Suprapubic skin (tissue), 4 donors: Measurements from ENCODE around the gene INMT.

Experiments
- EP300 ChIP-seq: sonication (generic); formaldehyde crosslinking; IDR thresholded peaks from one replicate; pipeline ENCODE4 v1.6.1; 2017; ENCODE audit warnings: antibody characterized with exemption
- POLR2A ChIP-seq, 2 donors: fragments of 450-650 bp; IDR thresholded peaks; one replicate each; pipeline ENCODE4 v1.6.1; 2017; ENCODE audit warnings: antibody characterized with exemption in 2 of 2, mild to moderate bottlenecking in 2 of 2, moderate library complexity in 2 of 2
- POLR2AphosphoS5 ChIP-seq, 3 donors: sonication (generic); formaldehyde crosslinking; IDR thresholded peaks; one replicate each; pipeline ENCODE4 v1.6.1; 2017; ENCODE audit warnings: antibody characterized with exemption in 3 of 3
- TF ChIP-seq, protein P1 (sequence below), 2 donors: fragments of 200-600 bp in 1 of 2; fragments of 450-650 bp in 1 of 2; sonication (generic) in 1 of 2; IDR thresholded peaks; one replicate each; pipeline ENCODE4 v1.5.1; 2016 to 2019; ENCODE audit warnings: antibody characterized with exemption in 2 of 2, mild to moderate bottlenecking in 1 of 2, moderate library complexity in 1 of 2

DNA sequence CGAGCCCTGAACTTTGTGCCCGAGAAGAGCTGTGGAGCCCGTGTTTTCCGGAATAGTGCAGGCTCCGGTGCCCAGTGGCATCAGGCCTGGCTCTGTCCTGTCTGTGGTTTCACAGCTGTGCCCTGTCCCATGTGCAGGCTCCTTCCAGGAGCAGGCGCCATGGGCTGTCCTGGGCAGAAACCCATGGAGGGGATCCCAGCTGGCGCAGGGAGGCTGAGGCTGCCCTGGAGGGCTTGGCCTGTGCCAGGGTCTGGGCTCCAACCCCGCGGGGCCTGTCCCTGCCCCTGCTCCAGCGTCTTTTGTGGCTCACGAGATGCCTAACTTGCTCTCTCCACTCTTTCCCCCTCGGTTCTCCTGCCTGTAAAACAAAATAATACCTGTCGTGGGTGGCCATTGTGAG, 46.3 kb upstream of the INMT start:
- TF ChIP-seq, protein P1, sequence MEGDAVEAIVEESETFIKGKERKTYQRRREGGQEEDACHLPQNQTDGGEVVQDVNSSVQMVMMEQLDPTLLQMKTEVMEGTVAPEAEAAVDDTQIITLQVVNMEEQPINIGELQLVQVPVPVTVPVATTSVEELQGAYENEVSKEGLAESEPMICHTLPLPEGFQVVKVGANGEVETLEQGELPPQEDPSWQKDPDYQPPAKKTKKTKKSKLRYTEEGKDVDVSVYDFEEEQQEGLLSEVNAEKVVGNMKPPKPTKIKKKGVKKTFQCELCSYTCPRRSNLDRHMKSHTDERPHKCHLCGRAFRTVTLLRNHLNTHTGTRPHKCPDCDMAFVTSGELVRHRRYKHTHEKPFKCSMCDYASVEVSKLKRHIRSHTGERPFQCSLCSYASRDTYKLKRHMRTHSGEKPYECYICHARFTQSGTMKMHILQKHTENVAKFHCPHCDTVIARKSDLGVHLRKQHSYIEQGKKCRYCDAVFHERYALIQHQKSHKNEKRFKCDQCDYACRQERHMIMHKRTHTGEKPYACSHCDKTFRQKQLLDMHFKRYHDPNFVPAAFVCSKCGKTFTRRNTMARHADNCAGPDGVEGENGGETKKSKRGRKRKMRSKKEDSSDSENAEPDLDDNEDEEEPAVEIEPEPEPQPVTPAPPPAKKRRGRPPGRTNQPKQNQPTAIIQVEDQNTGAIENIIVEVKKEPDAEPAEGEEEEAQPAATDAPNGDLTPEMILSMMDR (IDR thresholded peaks at IDR 0.05) = no peak
- no peak for TF ChIP-seq EP300
- no peak for TF ChIP-seq POLR2A (IDR thresholded peaks at IDR 0.05)
- no peak for TF ChIP-seq POLR2AphosphoS5 (IDR thresholded peaks at IDR 0.05)
